IMR-90 (cell line): Measurements from ENCODE around the gene DSCAM. TPM values are rescaled to one million over a fixed set of nuclear protein-coding genes. Genes with fewer than 3 reads are reported as not detected.

Source experiments
- ATAC-seq: fragments of 200-7000 bp; cut with Tn5 transposase; 2 replicates; pipeline ENCODE4 v1.9.1; 2020; ENCODE audit warnings: low read depth, mild to moderate bottlenecking, moderate library complexity
- BruUV-seq: library from RNA; stranded (reverse); fragments of 400-500 nt; replicated peaks from 2 replicates; lab custom pipeline; 2021; lab: Mats Ljungman, UMichigan
- CTCF ChIA-PET: fragments of 300-600 bp; formaldehyde crosslinking; extraction: SDS; loops from one replicate; lab custom pipeline; 2021; ENCODE audit warnings: antibody characterized with exemption; lab: Yijun Ruan, JAX
- POLR2A ChIA-PET: fragments of 300-600 bp; sonication (Branson Sonifier 250); formaldehyde crosslinking; loops from one replicate; lab custom pipeline; 2022; ENCODE audit warnings: antibody characterized with exemption; ENCODE audit not compliant: unreplicated experiment; lab: Charles Lee
- DNase-seq: peaks from one replicate; pipeline ENCODE4 v3.0.0; 2013
- H2AFZ ChIP-seq: replicated peaks from 2 replicates; pipeline ENCODE3; 2013; ENCODE audit warnings: low read length, mild to moderate bottlenecking; ENCODE audit not compliant: poor library complexity
- H2AK5ac ChIP-seq: 2 replicates; pipeline ENCODE4 v1.6.1; 2013; ENCODE audit warnings: low read depth, low read length, inconsistent platforms
- H2AK9ac ChIP-seq: replicated peaks from 2 replicates; pipeline ENCODE3; 2013; ENCODE audit warnings: mild to moderate bottlenecking, low read depth, low read length, moderate library complexity; ENCODE audit not compliant: poor library complexity
- H2BK120ac ChIP-seq: 2 replicates; pipeline ENCODE4 v1.6.1; 2013; ENCODE audit warnings: low read depth, low read length, inconsistent platforms
- H2BK15ac ChIP-seq: 3 replicates; pipeline ENCODE4 v1.6.1; 2013; ENCODE audit warnings: low read depth, low read length, inconsistent platforms
- H2BK20ac ChIP-seq: 2 replicates; pipeline ENCODE4 v1.6.1; 2013; ENCODE audit warnings: low read depth, mild to moderate bottlenecking, inconsistent platforms, low read length, moderate library complexity
- H2BK5ac ChIP-seq: 2 replicates; pipeline ENCODE4 v1.6.1; 2013; ENCODE audit warnings: mild to moderate bottlenecking, low read depth, low read length, inconsistent platforms; ENCODE audit not compliant: poor library complexity, severe bottlenecking
- H3K14ac ChIP-seq: replicated peaks from 2 replicates; pipeline ENCODE4 v1.6.1; 2013; ENCODE audit warnings: low read depth, low read length, inconsistent platforms
- H3K18ac ChIP-seq: 2 replicates; pipeline ENCODE4 v1.6.1; 2013; ENCODE audit warnings: low read depth, low read length, control low read depth
- H3K23ac ChIP-seq: 2 replicates; pipeline ENCODE4 v1.6.1; 2013; ENCODE audit warnings: low read depth, low read length, inconsistent platforms
- H3K27ac ChIP-seq: 2 replicates; pipeline ENCODE4 v1.5.1; 2013; ENCODE audit warnings: mild to moderate bottlenecking, control low read depth, low read length; ENCODE audit not compliant: insufficient read depth
- H3K27me3 ChIP-seq: 2 replicates; pipeline ENCODE4 v1.6.1; 2013; ENCODE audit warnings: low read length; ENCODE audit not compliant: control insufficient read depth, insufficient read depth
- H3K36me3 ChIP-seq: 2 replicates; pipeline ENCODE4 v1.6.1; 2013; ENCODE audit warnings: low read length, mixed read lengths; ENCODE audit not compliant: control insufficient read depth, insufficient read depth
- H3K4ac ChIP-seq: 2 replicates; pipeline ENCODE4 v1.6.1; 2013; ENCODE audit warnings: low read depth, low read length, inconsistent platforms
- H3K4me1 ChIP-seq: 2 replicates; pipeline ENCODE4 v1.6.1; 2013; ENCODE audit warnings: low read length, mixed read lengths; ENCODE audit not compliant: control insufficient read depth, insufficient read depth
- H3K4me2 ChIP-seq: 2 replicates; pipeline ENCODE4 v1.6.1; 2013; ENCODE audit warnings: low read depth, mild to moderate bottlenecking, control low read depth, low read length, moderate library complexity
- H3K4me3 ChIP-seq: 2 replicates; pipeline ENCODE4 v1.5.1; 2013; ENCODE audit warnings: low read depth, mild to moderate bottlenecking, control low read depth, low read length, moderate library complexity; ENCODE audit not compliant: insufficient read depth
- H3K56ac ChIP-seq: 2 replicates; pipeline ENCODE4 v1.6.1; 2013; ENCODE audit warnings: low read length, inconsistent platforms; ENCODE audit not compliant: insufficient read depth; ENCODE audit errors: extremely low read depth
- H3K79me1 ChIP-seq, 2 experiments: 2 replicates each; pipeline ENCODE4 v1.6.1; 2013; ENCODE audit warnings: low read length in 2 of 2, inconsistent platforms in 1 of 2, low read depth in 1 of 2
- H3K9ac ChIP-seq: 2 replicates; pipeline ENCODE4 v1.6.1; 2013; ENCODE audit warnings: low read depth, low read length, control low read depth
- H3K9me1 ChIP-seq: 2 replicates; pipeline ENCODE4 v1.6.1; 2013; ENCODE audit warnings: low read length, inconsistent platforms; ENCODE audit not compliant: insufficient read depth
- H3K9me3 ChIP-seq: 2 replicates; pipeline ENCODE4 v1.6.1; 2013; ENCODE audit warnings: low read length; ENCODE audit not compliant: control insufficient read depth, insufficient read depth
- H4K20me1 ChIP-seq: 2 replicates; pipeline ENCODE4 v1.6.1; 2013; ENCODE audit warnings: low read length, inconsistent platforms; ENCODE audit not compliant: insufficient read depth
- H4K5ac ChIP-seq: 2 replicates; pipeline ENCODE4 v1.6.1; 2013; ENCODE audit warnings: mild to moderate bottlenecking, low read depth, low read length, control low read depth
- H4K8ac ChIP-seq, 2 experiments: 2 replicates each; pipeline ENCODE4 v1.6.1; 2013; ENCODE audit warnings: low read depth in 2 of 2, low read length in 2 of 2, control low read depth in 1 of 2, inconsistent platforms in 1 of 2
- H4K91ac ChIP-seq: 2 replicates; pipeline ENCODE4 v1.6.1; 2013; ENCODE audit warnings: low read depth, low read length, inconsistent platforms; ENCODE audit not compliant: insufficient read depth
- FOS ChIP-seq: fragments of 150-350 bp; IDR thresholded peaks from 2 replicates; pipeline ENCODE4 v1.6.1; 2016; ENCODE audit warnings: low read depth, low read length
- MXI1 ChIP-seq: IDR thresholded peaks from 2 replicates; pipeline ENCODE4 v1.6.1; 2012; ENCODE audit warnings: low read depth, mild to moderate bottlenecking, low read length, moderate library complexity, borderline replicate concordance
- POLR2A ChIP-seq: IDR thresholded peaks from 2 replicates; pipeline ENCODE4 v1.6.1; 2012; ENCODE audit warnings: mild to moderate bottlenecking, low read depth, low read length
- RAD21 ChIP-seq: IDR thresholded peaks from 2 replicates; pipeline ENCODE4 v1.6.1; 2012; ENCODE audit warnings: low read length, improper control_type of control experiment
- USF2 ChIP-seq: fragments of 150-350 bp; IDR thresholded peaks from 2 replicates; pipeline ENCODE4 v1.6.1; 2017; ENCODE audit warnings: mild to moderate bottlenecking, antibody characterized with exemption, low read length, low read depth
- WGBS, 2 experiments: methylation state at CpG; one replicate each; pipeline versions ENCODE4 v1.1.5 to v1.1.7; 2013; ENCODE audit warnings: missing lambda C conversion rate in 2 of 2; ENCODE audit not compliant: insufficient read length in 1 of 2; ENCODE audit errors: extremely low coverage in 2 of 2; 5-methylcytosine and 5-hydroxymethylcytosine counted together
- dilution Hi-C: fragments of 300-500 bp; cut with HindIII; formaldehyde crosslinking; loops from one replicate; pipeline ENCODE4 v1.14.3; 2018; ENCODE audit warnings: low sequenced_read_pairs; ENCODE audit not compliant: unreplicated experiment
- in situ Hi-C: fragments of 300-500 bp; cut with MboI; formaldehyde crosslinking; loops from 3 replicates; pipeline ENCODE4 v1.14.3; 2019; ENCODE audit warnings: low sequenced_read_pairs, inconsistent platforms, mixed read lengths
- intact Hi-C: fragments of 100-400 bp; cut with micrococcal nuclease; formaldehyde crosslinking; loops from 2 replicates; pipeline ENCODE4 v1.10.0; 2022
- polyA plus RNA-seq, 3 experiments: library from polyadenylated mRNA; depleted of rRNA; stranded (reverse); fragments of >200 nt; gene quantifications; 2 replicates each; pipeline ENCODE4 v1.2.3, GENCODE V29; 2012; ENCODE audit warnings: low replicate concordance in 1 of 3
- total RNA-seq: library from RNA; depleted of rRNA; stranded (reverse); fragments of >200 nt; gene quantifications from 2 replicates; pipeline ENCODE4 v1.2.3, GENCODE V29; 2012

DSCAM gene
- total and polyA plus RNA-seq, 2 of the 4 experiments (the other 2 are of a cell fraction) = under 0.01 to 0.02 TPM

GRCh38 chr21:40719615-40720014 is 127.3 kb downstream of the DSCAM start:
- H3K4ac ChIP-seq = no peak overlapping the region
- no peak overlapping the region for H2BK15ac ChIP-seq
- no peak overlapping the region for H3K27ac ChIP-seq
- H2BK120ac ChIP-seq = no peak overlapping the region
- no peaks in the 10 kb centered on the region for H3K9me1 ChIP-seq
- no peaks in the 10 kb centered on the region for H3K79me1 ChIP-seq
- no peak overlapping the region for H3K4me3 ChIP-seq
- no peak overlapping the region for H3K18ac ChIP-seq
- no CpG with 5 or more reads among the region's 1 CpG for WGBS, 2 experiments
- no peaks in the 10 kb centered on the region for H3K4me1 ChIP-seq
- in situ Hi-C loops (no loop called here), dilution Hi-C loops (no loop called here), intact Hi-C loops (no loop called here)
- ATAC-seq = no peak
- ChIA-PET CTCF (no interaction called here), POLR2A (no interaction called here)
- no peaks in the 10 kb centered on the region for H3K27me3 ChIP-seq
- no peak overlapping the region for H3K56ac ChIP-seq
- no peak overlapping the region for H2BK5ac ChIP-seq
- H4K20me1 ChIP-seq = no peaks in the 10 kb centered on the region
- no peak overlapping the region for H4K91ac ChIP-seq
- no peak overlapping the region for H2AK9ac ChIP-seq
- no peak for TF ChIP-seq RAD21
- no peak for TF ChIP-seq MXI1
- no peak for TF ChIP-seq FOS
- TF ChIP-seq USF2 = no peak
- no peak for TF ChIP-seq POLR2A
- H2BK20ac ChIP-seq = no peak overlapping the region
- H4K5ac ChIP-seq = no peak overlapping the region
- no peak overlapping the region for H3K4me2 ChIP-seq
- H3K9me3 ChIP-seq = peaks cover 10% of the 10 kb centered on the region; the same call in 1 of the 2 replicates
- no peak overlapping the region for H3K9ac ChIP-seq
- no peak overlapping the region for H4K8ac ChIP-seq
- no TSS peak for BruUV-seq
- no peaks in the 10 kb centered on the region for H3K36me3 ChIP-seq
- H3K14ac ChIP-seq = no peak overlapping the region
- no peak overlapping the region for H3K23ac ChIP-seq
- no peak overlapping the region for H2AFZ ChIP-seq
- H2AK5ac ChIP-seq = no peak overlapping the region
- no peak for DNase-seq
